ENCODE measurements around the gene LOC128125822.

Gene LOC128125822

DNA sequence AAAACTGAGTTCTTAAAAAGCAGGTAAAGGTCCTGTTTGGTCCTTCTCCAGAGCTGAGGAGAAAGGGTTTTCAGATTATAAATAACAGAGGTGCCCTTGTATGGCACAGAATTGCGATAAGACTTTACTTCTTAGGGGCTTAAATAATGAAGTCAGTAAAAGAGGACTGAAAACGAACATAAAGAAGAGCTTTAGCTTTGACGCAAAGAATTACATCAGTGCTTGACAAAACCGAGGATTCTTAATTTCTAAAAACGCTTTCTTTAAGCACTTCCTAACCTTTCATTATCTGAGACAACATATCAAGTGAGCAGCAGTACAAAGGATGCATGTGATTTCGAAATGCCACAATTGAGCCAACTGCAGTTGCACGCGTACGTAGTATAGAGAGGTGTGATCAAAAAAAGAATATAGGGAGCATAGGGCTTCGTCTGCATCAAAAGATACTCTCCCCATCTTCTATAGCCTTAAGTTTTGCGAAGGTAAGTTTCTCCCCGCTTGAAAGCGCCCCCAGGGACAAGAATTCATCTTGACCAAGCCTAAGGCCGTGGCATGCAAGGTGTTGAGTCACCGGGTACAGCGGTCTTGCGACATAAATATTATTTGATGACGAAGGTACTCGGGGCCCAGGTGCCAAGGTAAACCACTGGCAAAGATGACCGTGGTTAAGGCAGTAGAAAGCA lies 778 bp upstream of the LOC128125822 start:
- peak; percentile 45 for DNase-seq (ENCODE audit: low read depth, low spot score)
- TF ChIP-seq, protein P1, sequence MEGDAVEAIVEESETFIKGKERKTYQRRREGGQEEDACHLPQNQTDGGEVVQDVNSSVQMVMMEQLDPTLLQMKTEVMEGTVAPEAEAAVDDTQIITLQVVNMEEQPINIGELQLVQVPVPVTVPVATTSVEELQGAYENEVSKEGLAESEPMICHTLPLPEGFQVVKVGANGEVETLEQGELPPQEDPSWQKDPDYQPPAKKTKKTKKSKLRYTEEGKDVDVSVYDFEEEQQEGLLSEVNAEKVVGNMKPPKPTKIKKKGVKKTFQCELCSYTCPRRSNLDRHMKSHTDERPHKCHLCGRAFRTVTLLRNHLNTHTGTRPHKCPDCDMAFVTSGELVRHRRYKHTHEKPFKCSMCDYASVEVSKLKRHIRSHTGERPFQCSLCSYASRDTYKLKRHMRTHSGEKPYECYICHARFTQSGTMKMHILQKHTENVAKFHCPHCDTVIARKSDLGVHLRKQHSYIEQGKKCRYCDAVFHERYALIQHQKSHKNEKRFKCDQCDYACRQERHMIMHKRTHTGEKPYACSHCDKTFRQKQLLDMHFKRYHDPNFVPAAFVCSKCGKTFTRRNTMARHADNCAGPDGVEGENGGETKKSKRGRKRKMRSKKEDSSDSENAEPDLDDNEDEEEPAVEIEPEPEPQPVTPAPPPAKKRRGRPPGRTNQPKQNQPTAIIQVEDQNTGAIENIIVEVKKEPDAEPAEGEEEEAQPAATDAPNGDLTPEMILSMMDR (IDR thresholded peaks at IDR 0.05; ENCODE audit: insufficient read depth, low read length, missing control alignments): no peak
- ChIA-PET CTCF (interaction anchor here (0.9 to 1.3 kb wide), 3 partner anchors 74 to 231 kb away, joined by 3 to 5 read pairs (median 3); no protein-coding TSS in a partner anchor), POLR2A (no interaction called here)
- peak overlapping the region; percentile 68 for H3K4me3 ChIP-seq (ENCODE audit: low read depth, low read length)

DNA sequence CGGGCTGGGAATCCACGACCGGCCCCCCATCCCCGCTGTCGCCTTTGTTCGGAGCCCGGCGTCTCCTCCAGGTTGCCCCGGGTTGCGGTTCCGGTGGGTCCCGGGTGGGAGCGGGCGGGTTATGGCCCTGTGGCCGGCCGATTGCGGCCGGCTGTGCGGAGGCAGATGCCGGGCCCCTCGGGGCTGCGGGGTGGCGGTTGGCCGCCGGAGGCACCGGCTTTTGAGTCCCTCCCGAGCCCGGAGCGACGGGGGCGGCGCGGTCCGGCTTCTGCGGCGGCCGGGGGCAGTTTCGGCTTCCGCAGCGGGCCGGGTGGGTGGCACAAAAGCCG lies 431 bp downstream of the LOC128125822 start:
- ChIA-PET CTCF (interaction anchor here (2.5 kb wide), 2 partner anchors 25 to 230 kb away, joined by 15 to 23 read pairs; no protein-coding TSS in a partner anchor), POLR2A (interaction anchor here (0.8 kb wide), 1 partner anchor 45 kb away, joined by 3 read pairs; no protein-coding TSS in a partner anchor)
- TF ChIP-seq, protein P1 (IDR thresholded peaks at IDR 0.05; ENCODE audit: insufficient read depth, low read length, missing control alignments): no peak
- peak overlapping the region; percentile 81 for H3K4me3 ChIP-seq (ENCODE audit: low read depth, low read length)
- DNase-seq (ENCODE audit: low read depth, low spot score): no peak

DNA sequence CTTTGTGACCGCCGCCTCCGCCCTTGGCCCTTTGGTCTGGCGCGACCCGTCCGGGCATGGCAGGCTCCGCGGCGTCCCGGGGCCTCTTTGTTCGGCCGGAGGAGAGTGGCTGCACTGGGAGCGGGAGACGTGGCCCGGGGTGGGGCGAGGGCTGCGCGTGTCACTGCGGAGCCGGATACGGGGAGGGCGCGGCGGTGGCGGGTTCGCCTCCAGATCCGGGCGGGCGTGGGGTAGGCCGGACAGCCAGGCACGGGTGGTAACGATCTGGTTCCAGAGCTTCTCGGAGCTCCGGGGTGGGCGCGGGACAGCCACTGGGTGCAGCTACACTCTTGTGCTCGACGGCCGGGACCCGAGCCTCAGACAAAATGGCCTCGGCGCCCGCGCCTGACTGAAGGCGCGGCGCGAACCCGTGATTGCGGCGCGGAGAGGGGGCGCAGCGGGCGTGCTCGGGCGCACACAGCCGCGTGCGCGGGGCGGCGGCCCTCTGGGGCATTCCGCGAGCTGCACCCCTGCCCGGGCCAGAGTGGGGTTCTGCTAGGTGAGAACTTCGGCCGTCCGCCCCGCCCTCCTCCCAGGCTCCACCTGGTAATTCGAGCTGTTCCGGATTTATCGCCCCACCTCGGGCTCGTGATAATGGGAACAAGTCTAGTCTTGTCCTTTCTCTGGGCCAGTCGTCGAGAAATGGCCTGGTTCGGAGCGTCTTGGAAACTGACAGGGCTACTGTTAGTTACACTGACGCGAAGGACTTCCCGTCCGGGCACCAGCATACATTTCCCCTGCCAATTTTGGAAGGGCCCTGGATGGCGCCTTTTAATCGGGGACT lies 1.0 kb downstream of the LOC128125822 start:
- POLR2A ChIA-PET: interaction anchor here (0.8 to 1.3 kb wide), 4 partner anchors 25 to 46 kb away, joined by 3 to 4 read pairs (median 3); no protein-coding TSS in a partner anchor
- DNase-seq (ENCODE audit: low read depth, low spot score): peak; percentile 12
- H3K4me3 ChIP-seq (ENCODE audit: low read depth, low read length): peak overlapping the region; percentile 81
- TF ChIP-seq, protein P1 (IDR thresholded peaks at IDR 0.05; ENCODE audit: insufficient read depth, low read length, missing control alignments): no peak
- CTCF ChIA-PET: interaction anchor here (0.9 to 2.5 kb wide), 13 partner anchors 13 to 239 kb away, joined by 3 to 23 read pairs (median 4); no protein-coding TSS in a partner anchor

DNA sequence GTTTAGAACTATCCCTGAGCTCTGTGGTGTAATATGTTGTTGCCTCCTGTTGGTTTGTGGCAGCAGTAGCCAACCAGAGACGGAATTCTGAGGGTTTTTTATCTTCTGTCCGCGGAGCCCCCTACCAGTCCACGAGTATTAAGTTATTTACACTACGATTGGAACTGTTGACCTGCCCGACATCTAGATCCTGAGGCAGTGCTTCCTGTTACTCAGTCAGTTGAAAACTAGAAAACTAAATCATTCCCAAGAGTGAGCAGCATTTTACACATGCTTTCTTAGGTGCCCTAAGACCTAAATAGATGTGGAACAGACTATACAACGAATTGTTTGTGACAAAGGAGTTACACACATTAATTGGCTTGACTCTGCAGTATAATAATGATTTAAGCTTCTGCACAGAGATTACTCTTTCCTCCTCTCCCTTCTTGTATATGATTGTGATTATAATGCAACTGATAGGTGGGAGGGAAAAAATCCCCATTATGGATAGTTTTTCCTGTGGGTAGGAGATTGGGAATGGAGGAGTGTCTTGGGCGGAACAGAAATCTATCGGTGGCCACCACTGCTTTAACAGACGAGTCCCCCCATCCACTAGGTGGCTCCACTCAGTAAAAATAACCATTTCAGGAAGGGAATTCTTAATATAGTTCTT lies 1.7 kb downstream of the LOC128125822 start:
- TF ChIP-seq, protein P1 (IDR thresholded peaks at IDR 0.05; ENCODE audit: insufficient read depth, low read length, missing control alignments): peak; percentile 41
- peak overlapping the region; percentile 81 for H3K4me3 ChIP-seq (ENCODE audit: low read depth, low read length)
- CTCF ChIA-PET: interaction anchor here (0.9 to 2.5 kb wide), 15 partner anchors 10 to 239 kb away, joined by 3 to 23 read pairs (median 4); no protein-coding TSS in a partner anchor
- POLR2A ChIA-PET: interaction anchor here (0.8 to 1.3 kb wide), 3 partner anchors 25 to 33 kb away, joined by 3 to 4 read pairs (median 3); no protein-coding TSS in a partner anchor
- no peak for DNase-seq (ENCODE audit: low read depth, low spot score)

DNA sequence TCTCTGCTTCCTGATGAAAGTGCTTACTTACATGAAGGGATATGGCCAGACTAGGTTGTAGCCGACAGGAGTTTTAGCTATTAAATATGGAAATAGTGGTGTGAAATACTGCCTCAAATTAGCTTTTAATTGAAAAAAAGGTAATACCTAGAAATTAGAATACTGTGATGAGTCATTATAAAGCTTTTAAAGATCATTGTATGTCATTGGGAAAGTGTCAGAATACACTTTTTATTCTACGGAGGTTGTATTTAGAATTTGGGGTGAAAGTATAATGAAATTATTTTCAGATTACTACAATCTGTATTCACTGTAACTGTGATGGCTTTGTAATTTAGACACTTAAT lies 2.2 kb downstream of the LOC128125822 start:
- POLR2A ChIA-PET: no interaction called here
- CTCF ChIA-PET: interaction anchor here (0.5 to 2.5 kb wide), 15 partner anchors 9 to 238 kb away, joined by 3 to 23 read pairs (median 4); no protein-coding TSS in a partner anchor
- TF ChIP-seq, protein P1 (IDR thresholded peaks at IDR 0.05; ENCODE audit: insufficient read depth, low read length, missing control alignments): no peak
- peak overlapping the region; percentile 81 for H3K4me3 ChIP-seq (ENCODE audit: low read depth, low read length)
- no peak for DNase-seq (ENCODE audit: low read depth, low spot score)

All from AG04449 (cell line).